ENCODE results near the gene CAPZB.

DNA sequence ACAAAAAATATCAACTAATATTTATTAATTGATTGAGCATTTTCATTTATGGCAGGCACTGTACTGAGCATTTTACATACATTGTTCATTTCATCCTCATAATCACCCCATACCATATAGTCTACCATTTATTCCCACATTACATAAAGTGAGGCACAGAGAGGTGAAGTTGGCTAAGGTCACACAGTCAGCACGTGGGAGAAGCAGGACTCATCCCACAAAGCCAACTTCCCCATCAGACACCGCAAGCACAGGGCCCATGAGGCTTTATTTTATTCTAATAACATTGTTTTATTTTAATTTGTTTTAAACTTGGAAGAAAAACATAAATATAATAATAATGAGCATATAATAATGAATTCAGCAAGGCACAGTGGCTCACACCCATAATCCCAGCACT is 43.1 kb upstream of the CAPZB start:
- TF ChIP-seq CTCF (IDR thresholded peaks at IDR 0.05) (no peak), POLR2A (IDR thresholded peaks at IDR 0.05) (no peak)

All from lower leg skin (tissue), 3 donors.